ENCODE data around the gene RFLNA.

Gene RFLNA

GRCh38 chr12:124363353-124363965 lies 68.6 kb downstream of the RFLNA start:
- DNase-seq = no peak

DNA sequence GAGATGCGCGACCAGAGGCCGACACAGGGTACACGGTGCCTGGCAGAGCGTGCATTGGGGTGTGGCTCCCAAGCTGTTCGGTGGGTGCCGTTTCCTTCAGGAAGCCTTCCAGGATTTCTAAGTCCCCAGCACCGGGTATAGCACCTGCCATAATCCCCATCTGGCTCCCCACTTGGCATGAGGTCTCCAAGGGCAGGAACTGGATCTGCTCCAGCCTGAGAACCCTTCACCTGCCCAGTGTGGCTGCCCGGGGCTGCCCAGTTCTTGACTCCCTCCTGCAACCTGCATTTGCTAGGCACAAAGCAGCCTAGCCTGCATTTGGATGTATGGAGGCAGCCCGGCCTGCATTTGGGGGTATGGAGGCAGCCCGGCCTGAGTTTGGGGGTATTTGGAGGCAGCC lies 69.7 kb downstream of the RFLNA start:
- no peak for DNase-seq
